Mesothelial cell of epicardium (in vitro differentiated cells): ENCODE results near the gene FIBP. TPM values are rescaled to one million over a fixed set of nuclear protein-coding genes. Genes with fewer than 3 reads are reported as not detected.

Source experiments
- DNase-seq, 2 experiments: peaks; one replicate each; pipeline ENCODE4 v3.0.0; 2021; ENCODE audit warnings: low spot score in 2 of 2; ENCODE audit not compliant: unreplicated experiment in 2 of 2
- H3K27ac Mint-ChIP-seq: 2 replicates; pipeline ENCODE4 v1.8.0; 2021; ENCODE audit warnings: mixed read lengths
- H3K27me3 Mint-ChIP-seq: 2 replicates; pipeline ENCODE4 v1.8.0; 2021; ENCODE audit warnings: low read depth, mixed read lengths
- H3K36me3 Mint-ChIP-seq: 2 replicates; pipeline ENCODE4 v1.8.0; 2021; ENCODE audit warnings: mixed read lengths
- H3K4me1 Mint-ChIP-seq: 2 replicates; pipeline ENCODE4 v1.8.0; 2021; ENCODE audit warnings: mixed read lengths
- H3K4me3 Mint-ChIP-seq: 2 replicates; pipeline ENCODE4 v1.8.0; 2021; ENCODE audit warnings: mild to moderate bottlenecking, moderate library complexity, mixed read lengths
- H3K9me3 Mint-ChIP-seq: 2 replicates; pipeline ENCODE4 v1.8.0; 2021; ENCODE audit warnings: mixed read lengths
- total RNA-seq: library from RNA; stranded (reverse); gene quantifications from 3 replicates; pipeline ENCODE4 v1.2.1, GENCODE V29; 2021
- TF ChIP-seq, protein P1 (sequence below): fragments of 200-600 bp; sonication (generic); IDR thresholded peaks from one replicate; pipeline ENCODE4 v1.5.0; 2021; ENCODE audit warnings: antibody characterized with exemption; ENCODE audit not compliant: unreplicated experiment

FIBP gene
- total RNA-seq, 1 donor from 2014 or later, result 62.9 TPM

DNA sequence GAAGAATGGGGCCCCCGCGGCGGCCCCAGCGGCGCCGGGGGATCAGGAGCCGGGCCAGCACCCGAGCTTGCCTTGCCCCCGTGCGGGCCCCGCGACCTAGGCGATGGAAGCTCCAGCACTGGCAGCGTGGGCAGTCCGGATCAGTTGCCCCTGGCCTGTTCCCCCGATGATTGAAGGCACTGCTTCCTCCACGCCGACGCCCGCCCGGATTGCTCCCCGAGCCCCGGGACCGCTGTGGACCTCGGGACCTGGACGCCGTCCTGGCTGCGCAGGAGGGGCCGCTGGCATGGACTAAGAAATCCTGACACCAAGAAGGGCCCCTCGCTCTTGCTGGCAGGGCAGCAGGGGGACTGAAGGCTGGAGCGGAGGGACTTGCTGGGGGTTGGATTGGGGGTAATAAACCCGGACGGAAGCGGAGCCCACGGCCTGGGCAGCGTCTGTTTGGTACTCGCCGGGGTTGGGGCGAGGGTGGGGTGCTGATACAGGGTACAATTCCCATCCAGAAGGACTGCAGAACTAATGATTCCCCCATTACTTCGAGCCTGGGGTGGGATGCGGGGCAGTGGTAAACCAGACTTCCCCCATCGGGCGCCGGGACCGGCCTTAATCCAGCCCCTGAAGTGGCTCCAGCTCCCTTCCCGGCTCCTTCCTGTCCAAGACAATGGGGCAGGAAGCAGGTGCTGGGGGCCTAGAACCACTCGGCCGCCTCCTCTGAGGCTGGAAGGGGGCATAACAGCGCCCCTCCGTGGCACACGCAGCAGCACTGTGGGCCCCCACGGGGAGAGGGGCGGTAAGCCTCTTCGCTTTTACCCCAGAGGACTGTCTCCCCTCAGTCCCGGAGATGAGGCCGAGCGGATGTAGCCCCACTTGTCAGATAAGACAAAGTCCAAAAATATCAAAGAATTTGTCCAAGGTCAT is 3.2 kb upstream of the FIBP start:
- H3K27ac Mint-ChIP-seq, result no peak overlapping the region
- peaks cover 5% of the 10 kb centered on the region for H3K36me3 Mint-ChIP-seq
- no peak for DNase-seq

DNA sequence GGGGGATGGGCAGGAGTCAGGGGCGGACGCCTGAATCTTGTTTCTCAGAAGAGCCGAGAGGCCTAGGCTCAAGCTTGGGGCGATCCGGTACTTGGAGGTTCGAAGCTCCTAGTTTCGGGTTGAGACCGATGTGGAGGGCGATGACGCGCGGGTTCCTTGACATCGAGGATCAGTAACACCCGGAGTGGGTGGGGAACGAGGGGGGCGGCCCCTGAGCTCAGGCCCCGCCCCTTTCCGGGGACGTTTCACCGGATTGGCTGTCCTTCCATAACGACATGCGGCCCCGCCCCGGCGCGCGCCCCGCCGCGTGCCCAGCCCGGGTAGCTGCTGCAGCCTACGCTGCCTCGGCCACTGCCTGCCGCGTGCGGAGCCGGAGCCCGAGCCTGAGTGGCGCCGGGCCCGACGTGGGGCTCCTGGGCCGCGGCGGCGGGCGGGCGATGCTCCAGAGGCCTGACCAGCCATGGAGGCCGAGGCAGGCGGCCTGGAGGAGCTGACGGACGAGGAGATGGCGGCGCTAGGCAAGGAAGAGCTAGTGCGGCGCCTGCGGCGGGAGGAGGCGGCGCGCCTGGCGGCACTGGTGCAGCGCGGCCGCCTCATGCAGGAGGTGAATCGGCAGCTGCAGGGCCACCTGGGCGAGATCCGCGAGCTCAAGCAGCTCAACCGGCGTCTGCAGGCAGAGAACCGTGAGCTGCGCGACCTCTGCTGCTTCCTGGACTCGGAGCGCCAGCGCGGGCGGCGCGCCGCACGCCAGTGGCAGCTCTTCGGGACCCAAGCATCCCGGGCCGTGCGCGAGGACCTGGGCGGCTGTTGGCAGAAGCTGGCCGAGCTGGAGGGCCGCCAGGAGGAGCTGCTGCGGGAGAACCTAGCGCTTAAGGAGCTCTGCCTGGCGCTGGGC is 2.3 kb upstream of the FIBP start, which contains the start of gene CCDC85B:
CCDC85B (plus strand) TSS at position 350 of the 895 bp plus-strand sequence; CDS start at position 461, 111 bp downstream.
- peak; percentile 94 to 97 for DNase-seq
- H3K9me3 Mint-ChIP-seq, result no peaks in the 10 kb centered on the region
- peaks cover 12% of the 10 kb centered on the region for H3K27me3 Mint-ChIP-seq
- TF ChIP-seq, protein P1, sequence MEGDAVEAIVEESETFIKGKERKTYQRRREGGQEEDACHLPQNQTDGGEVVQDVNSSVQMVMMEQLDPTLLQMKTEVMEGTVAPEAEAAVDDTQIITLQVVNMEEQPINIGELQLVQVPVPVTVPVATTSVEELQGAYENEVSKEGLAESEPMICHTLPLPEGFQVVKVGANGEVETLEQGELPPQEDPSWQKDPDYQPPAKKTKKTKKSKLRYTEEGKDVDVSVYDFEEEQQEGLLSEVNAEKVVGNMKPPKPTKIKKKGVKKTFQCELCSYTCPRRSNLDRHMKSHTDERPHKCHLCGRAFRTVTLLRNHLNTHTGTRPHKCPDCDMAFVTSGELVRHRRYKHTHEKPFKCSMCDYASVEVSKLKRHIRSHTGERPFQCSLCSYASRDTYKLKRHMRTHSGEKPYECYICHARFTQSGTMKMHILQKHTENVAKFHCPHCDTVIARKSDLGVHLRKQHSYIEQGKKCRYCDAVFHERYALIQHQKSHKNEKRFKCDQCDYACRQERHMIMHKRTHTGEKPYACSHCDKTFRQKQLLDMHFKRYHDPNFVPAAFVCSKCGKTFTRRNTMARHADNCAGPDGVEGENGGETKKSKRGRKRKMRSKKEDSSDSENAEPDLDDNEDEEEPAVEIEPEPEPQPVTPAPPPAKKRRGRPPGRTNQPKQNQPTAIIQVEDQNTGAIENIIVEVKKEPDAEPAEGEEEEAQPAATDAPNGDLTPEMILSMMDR, result peak; percentile 35
- H3K27ac Mint-ChIP-seq, result peak within 1 kb of the TSS; percentile 96
- peaks cover 6% of the 10 kb centered on the region for H3K36me3 Mint-ChIP-seq
- peak within 1 kb of the TSS; percentile 97 for H3K4me3 Mint-ChIP-seq
- H3K4me1 Mint-ChIP-seq, result peaks cover 46% of the 10 kb centered on the region

More for the DNA sequence above, 3.2 kb upstream of the FIBP start:
- H3K4me1 Mint-ChIP-seq, result peaks cover 45% of the 10 kb centered on the region
- H3K4me3 Mint-ChIP-seq, result peak overlapping the region; percentile 62
- no peaks in the 10 kb centered on the region for H3K9me3 Mint-ChIP-seq
- H3K27me3 Mint-ChIP-seq, result peaks cover 19% of the 10 kb centered on the region
- TF ChIP-seq, protein P1, result no peak

DNA sequence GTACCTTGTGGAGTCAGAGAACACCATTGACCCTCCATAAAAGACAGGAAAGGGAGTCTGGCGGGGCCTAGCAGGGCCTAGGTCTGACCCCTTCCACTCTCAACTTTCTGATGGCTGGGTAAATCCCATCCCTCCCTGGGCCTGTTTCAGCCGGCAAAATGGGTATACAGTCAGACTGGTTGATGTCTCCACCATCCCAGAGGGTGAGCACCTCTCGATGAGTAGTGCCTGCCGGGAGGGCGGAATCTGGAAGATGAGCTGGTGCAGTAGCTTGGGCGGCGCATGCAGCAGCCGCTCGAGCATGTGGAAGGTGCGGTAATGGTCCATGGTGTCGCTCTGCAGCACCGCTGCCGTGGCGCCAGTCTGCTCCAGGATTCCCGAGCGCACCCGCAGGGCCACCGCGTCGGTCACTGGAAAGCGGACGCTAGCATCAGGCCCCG is 528 bp downstream of the FIBP start:
- Mint-ChIP-seq H3K36me3 (peaks cover 16% of the 10 kb centered on the region), H3K27me3 (peaks cover 7% of the 10 kb centered on the region), H3K4me1 (peaks cover 49% of the 10 kb centered on the region), H3K4me3 (peak overlapping the region; percentile 97), H3K27ac (peak overlapping the region; percentile 96), H3K9me3 (no peaks in the 10 kb centered on the region)
- no peak for DNase-seq
- TF ChIP-seq, protein P1, result no peak

DNA sequence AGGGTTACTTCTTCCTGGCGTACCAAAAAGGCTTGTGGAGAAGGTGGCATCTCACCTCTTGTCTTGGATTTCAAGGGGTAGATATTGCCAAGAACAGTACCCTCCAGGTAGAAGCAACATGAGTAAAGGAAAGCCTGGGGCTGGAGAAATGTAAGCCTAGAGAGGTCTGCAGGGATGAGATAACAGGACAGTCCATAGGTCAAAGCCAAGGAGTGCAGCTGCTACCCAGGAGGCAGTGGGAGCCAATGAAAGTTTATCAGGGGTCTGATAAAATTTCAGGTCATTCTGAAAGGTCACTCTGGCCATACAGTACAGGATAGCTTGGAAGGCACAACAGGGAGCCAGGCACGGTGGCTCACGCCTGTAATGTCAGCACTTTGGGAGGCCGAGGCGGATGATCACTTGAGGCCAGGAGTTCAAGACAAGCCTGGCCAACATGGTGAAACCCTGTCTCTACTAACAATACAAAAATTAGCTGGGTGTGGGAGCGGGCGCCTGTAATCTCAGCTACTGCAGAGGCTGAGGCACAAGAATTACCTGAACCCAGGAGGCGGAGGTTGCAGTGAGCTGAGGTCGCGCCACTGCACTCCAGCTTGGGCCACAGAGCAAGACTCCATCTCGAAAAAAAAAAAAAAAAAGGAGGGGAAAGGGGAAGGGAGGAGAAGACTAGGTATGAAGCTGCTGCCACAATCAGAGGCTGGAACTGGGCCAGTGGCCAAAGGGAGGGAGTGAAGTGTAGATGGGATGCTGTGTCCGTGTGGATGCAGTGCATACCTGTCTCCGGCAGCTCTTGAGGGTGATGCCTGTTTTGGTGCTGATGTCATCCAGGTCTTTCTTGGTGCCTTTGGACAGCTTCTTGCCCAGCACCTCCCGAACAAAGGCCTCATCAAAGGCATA is 1.2 kb downstream of the FIBP start:
- DNase-seq, result no peak
- H3K9me3 Mint-ChIP-seq, result no peaks in the 10 kb centered on the region
- TF ChIP-seq, protein P1, result no peak
- H3K4me1 Mint-ChIP-seq, result peaks cover 42% of the 10 kb centered on the region
- H3K27ac Mint-ChIP-seq, result peak overlapping the region; percentile 96
- H3K4me3 Mint-ChIP-seq, result peak overlapping the region; percentile 97
- peaks cover 16% of the 10 kb centered on the region for H3K36me3 Mint-ChIP-seq
- peaks cover under 1% of the 10 kb centered on the region for H3K27me3 Mint-ChIP-seq
